K562 (cell line): ENCODE results near the gene GGA3. TPM values are rescaled to one million over a fixed set of nuclear protein-coding genes. Genes with fewer than 3 reads are reported as not detected.
A peak's percentile ranks its signal among the peaks of the same experiment; 100 is the strongest.

Experiments used
- ATF6 ChIP-seq: sonication (generic); formaldehyde crosslinking; IDR thresholded peaks from 2 replicates; pipeline ENCODE4 v1.4.0; 2020; ENCODE audit warnings: mild to moderate bottlenecking, missing genetic modification reagents
- BACH1 ChIP-seq: fragments of 200-800 bp; sonication (Bioruptor generic); IDR thresholded peaks from 2 replicates; pipeline ENCODE4 v1.6.1; 2016; ENCODE audit warnings: missing genetic modification characterization, missing compliant biosample characterization
- CBX3 ChIP-seq, 2 experiments: IDR thresholded peaks; 1 replicate in 1 of 2; 2 replicates in 1 of 2; pipeline ENCODE4 v1.6.1; 2012; ENCODE audit warnings: inconsistent platforms in 2 of 2, low read length in 2 of 2, borderline replicate concordance in 1 of 2, control low read depth in 1 of 2
- CREB1 ChIP-seq, 2 experiments: sonication (generic) in 1 of 2; formaldehyde crosslinking in 1 of 2; IDR thresholded peaks; 2 replicates each; pipeline versions ENCODE4 v1.6.1 to v1.8.0; 2012 to 2022; ENCODE audit warnings: inconsistent platforms in 1 of 2, mild to moderate bottlenecking in 1 of 2, missing genetic modification reagents in 1 of 2, moderate library complexity in 1 of 2
- CTCFL ChIP-seq: IDR thresholded peaks from 2 replicates; pipeline ENCODE4 v1.6.1; 2011; ENCODE audit warnings: borderline replicate concordance, low read depth, mild to moderate bottlenecking, moderate library complexity, low read length; ENCODE audit not compliant: insufficient read depth, poor library complexity, severe bottlenecking
- CXXC5 ChIP-seq: fragments of 250-450 bp; sonication (Bioruptor Pico); IDR thresholded peaks from 2 replicates; pipeline ENCODE4 v1.8.0; 2022; ENCODE audit warnings: inconsistent platforms, mild to moderate bottlenecking, moderate library complexity
- FOS ChIP-seq: IDR thresholded peaks from 3 replicates; pipeline ENCODE4 v1.6.1; 2011; ENCODE audit not compliant: insufficient read length; ENCODE audit errors: extremely low read depth
- HES1 ChIP-seq: fragments of 450-650 bp; IDR thresholded peaks from 2 replicates; pipeline ENCODE4 v1.6.1; 2016; ENCODE audit warnings: low read depth, mild to moderate bottlenecking, moderate library complexity
- MCM2 ChIP-seq: fragments of 450-650 bp; IDR thresholded peaks from 2 replicates; pipeline ENCODE4 v1.6.1; 2017; ENCODE audit warnings: low read depth, mild to moderate bottlenecking
- MEIS2 ChIP-seq: fragments of 450-650 bp; IDR thresholded peaks from 2 replicates; pipeline ENCODE4 v1.6.1; 2014; ENCODE audit warnings: mild to moderate bottlenecking; ENCODE audit not compliant: partially characterized antibody
- MTA1 ChIP-seq: fragments of 450-650 bp; IDR thresholded peaks from 2 replicates; pipeline ENCODE4 v1.6.1; 2017; ENCODE audit warnings: borderline replicate concordance
- NFRKB ChIP-seq: fragments of 450-650 bp; IDR thresholded peaks from 2 replicates; pipeline ENCODE4 v1.6.1; 2016; ENCODE audit warnings: low read depth
- POLR2A ChIP-seq: fragments of 450-650 bp; conservative IDR thresholded peaks from 2 replicates; pipeline ENCODE4 v1.6.1; 2016
- RAD21 ChIP-seq, 2 experiments: fragments of 250-450 bp in 1 of 2; fragments of 450-650 bp in 1 of 2; sonication (Bioruptor Pico) in 1 of 2; formaldehyde crosslinking in 1 of 2; IDR thresholded peaks in 1 of 2; conservative IDR thresholded peaks in 1 of 2; 2 replicates each; pipeline versions ENCODE4 v1.4.0 to v1.8.0; 2020 to 2022; ENCODE audit warnings: mild to moderate bottlenecking in 2 of 2, moderate library complexity in 1 of 2
- SMAD4 ChIP-seq: fragments of 250-450 bp; sonication (Bioruptor Pico); conservative IDR thresholded peaks from 2 replicates; pipeline ENCODE4 v1.8.0; 2021; ENCODE audit warnings: inconsistent platforms, mild to moderate bottlenecking, moderate library complexity
- TBP ChIP-seq: optimal IDR thresholded peaks from 2 replicates; pipeline ENCODE3; 2011; ENCODE audit warnings: low read depth, low read length, improper control_type of control experiment
- ZBTB1 ChIP-seq: sonication (generic); formaldehyde crosslinking; IDR thresholded peaks from 2 replicates; pipeline ENCODE4 v1.8.1; 2023; ENCODE audit warnings: missing genetic modification reagents, low read depth, mild to moderate bottlenecking, borderline replicate concordance
- ZC3H4 ChIP-seq: sonication (generic); formaldehyde crosslinking; IDR thresholded peaks from 2 replicates; pipeline ENCODE4 v1.9.0; 2021; ENCODE audit warnings: missing genetic modification reagents, borderline replicate concordance
- ZNF449 ChIP-seq: fragments of 250-450 bp; sonication (Bioruptor Pico); IDR thresholded peaks from 2 replicates; pipeline ENCODE4 v1.8.0; 2022; ENCODE audit warnings: moderate library complexity, mild to moderate bottlenecking, inconsistent platforms
- ZNF668 ChIP-seq: fragments of 250-450 bp; sonication (Bioruptor Pico); IDR thresholded peaks from 2 replicates; pipeline ENCODE4 v1.8.0; 2022; ENCODE audit warnings: mild to moderate bottlenecking, inconsistent platforms
- ZNF77 ChIP-seq: fragments of 250-450 bp; sonication (Bioruptor Pico); IDR thresholded peaks from 2 replicates; pipeline ENCODE4 v1.5.0; 2020
- polyA plus RNA-seq, 8 experiments: library from polyadenylated mRNA; depleted of rRNA in 4 of 8; stranded (reverse) in 5 of 8; unstranded in 3 of 8; fragments of >200 nt; fragmentation: Nextera tagmentation in 2 of 8; fragmentation: Illumina TruSeq in 1 of 8; extraction: Ambion mirVana in 2 of 8; extraction: Trizol in 1 of 8; gene quantifications; 2 replicates each; pipeline versions ENCODE4 v1.2.1 to v1.2.3, GENCODE V29; 2011 to 2014; ENCODE audit warnings: inconsistent platforms in 1 of 8, missing spikeins in 1 of 8
- total RNA-seq, 7 experiments: library from RNA; depleted of rRNA in 6 of 7; stranded (reverse); fragments of >200 nt in 6 of 7; fragmentation: Illumina TruSeq in 2 of 7; extraction: Trizol in 2 of 7; gene quantifications; 2 replicates each; pipeline versions ENCODE4 v1.2.1 to v1.2.3, GENCODE V29; 2011 to 2021; ENCODE audit warnings: low replicate concordance in 1 of 7

The GGA3 gene
- total and polyA plus RNA-seq, 9 of the 15 experiments (the other 6 are each of a cell fraction or from before 2014, with no cell fraction given): 5.7 to 64.9 (median 25.4) TPM

- TF ChIP-seq HES1 (no peak), ZC3H4 (CRISPR knock-in tag) (0 out of 2 replicates have a peak, but pooled peaks have one; percentile 38), MTA1 (peak; percentile 52; the same call in 1 of the 2 replicates), CXXC5 (CRISPR knock-in tag) (peak; percentile 96), ZNF449 (CRISPR knock-in tag) (no peak), CTCFL (peak; percentile 88), ZNF668 (CRISPR knock-in tag) (no peak), MEIS2 (no peak), SMAD4 (peak; percentile 98), MCM2 (no peak), CREB1 (IDR thresholded peaks at IDR 0.05) (peak; percentile 93), CREB1 (CRISPR knock-in tag; IDR thresholded peaks at IDR 0.05) (peak; percentile 90), ZNF77 (no peak), RAD21 (CRISPR knock-in tag; conservative IDR thresholded peaks at IDR 0.05 in 1 of 2, IDR thresholded peaks at IDR 0.05 in 1 of 2) (peak; percentile 13 to 64; a peak in 2 of 4 replicates), NFRKB (no peak), ZBTB1 (CRISPR knock-in tag) (no peak), ATF6 (CRISPR knock-in tag) (no peak), BACH1 (tag) (no peak), CBX3 (IDR thresholded peaks at IDR 0.05; ENCODE audit: borderline replicate concordance in 1 of 2, low read length in 2 of 2) (0 out of 3 replicates have a peak, but pooled peaks of 1 of the 2 experiments have one; percentile 7), TBP (peak; percentile 39), POLR2A (peak; percentile 73; the same call in 1 of the 2 replicates), FOS (no peak)
Observed at GRCh38 chr17:75271233-75271954, 10.0 kb upstream of the GGA3 start (continued).
